SK-N-SH (cell line): Measurements from ENCODE around the gene BEGAIN.

Experiments
- EZH2phosphoT487 ChIP-seq: fragments of 200-600 bp; sonication (generic); IDR thresholded peaks from 2 replicates; pipeline ENCODE4 v1.6.1; 2017; ENCODE audit warnings: low read depth, mixed run types, mild to moderate bottlenecking, antibody characterized with exemption, moderate library complexity, borderline replicate concordance
- GATA2 ChIP-seq: sonication (generic); formaldehyde crosslinking; IDR thresholded peaks from 2 replicates; pipeline ENCODE4 v1.5.0; 2020; ENCODE audit warnings: mild to moderate bottlenecking, missing genetic modification reagents

DNA sequence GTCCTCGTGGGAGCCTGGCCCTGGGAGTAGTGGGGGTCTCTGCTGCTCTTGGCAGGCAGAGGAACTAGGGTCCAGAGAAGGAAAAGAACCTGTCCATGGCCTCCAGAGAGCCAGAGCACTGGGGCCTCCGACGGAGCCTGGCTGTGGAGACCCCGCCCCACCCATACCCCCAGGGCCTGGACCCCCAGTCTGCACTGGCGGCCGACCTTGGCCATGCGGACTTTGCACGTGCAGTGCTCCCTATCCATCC lies 1.1 kb downstream of the BEGAIN start:
- TF ChIP-seq EZH2phosphoT487: no peak
- no peak for TF ChIP-seq GATA2
